Bone marrow (tissue), 2 donors: ENCODE results near the gene GOLGA5.
"Not testable (repeated sequence)": the region's sequence is repeated elsewhere in the genome, so short reads cannot be mapped to it uniquely, and the experiment has no call there.

ENCODE experiments used
- DNase-seq, 2 donors: peaks; one replicate each; lab custom pipeline; 2025; lab: John Stamatoyannopoulos, UW

GOLGA5 gene

GRCh38 chr14:92793709-92794546 lies at the start of gene GOLGA5:
TSS of gene GOLGA5 (plus strand) at chr14:92794305. CDS start at chr14:92797438, 3,133 bp downstream.
- DNase-seq = peak; percentile 86 to 91

GRCh38 chr14:92747701-92748258 lies 46.3 kb upstream of the GOLGA5 start:
- no peak for DNase-seq

GRCh38 chr14:92748259-92749016 lies 45.7 kb upstream of the GOLGA5 start, which contains the start of gene LGMN:
TSS of gene LGMN (minus strand) at chr14:92748627. CDS start at chr14:92732786, 15,841 bp downstream.
- no peak for DNase-seq

GRCh38 chr14:92750222-92750728 lies 43.8 kb upstream of the GOLGA5 start:
- DNase-seq = not testable (repeated sequence)

- no peak for DNase-seq
Observed at GRCh38 chr14:92750994-92751400, 43.1 kb upstream of the GOLGA5 start.

GRCh38 chr14:92751819-92752218 lies 42.3 kb upstream of the GOLGA5 start:
- DNase-seq = no peak

- peak in 1 of 2 donors; percentile 36 for DNase-seq
Observed at GRCh38 chr14:92753250-92753649, 40.9 kb upstream of the GOLGA5 start.

- no peak for DNase-seq
Observed at GRCh38 chr14:92754966-92755365, 39.1 kb upstream of the GOLGA5 start.

- DNase-seq = no peak
Observed at GRCh38 chr14:92755495-92755894, 38.6 kb upstream of the GOLGA5 start.

- no peak for DNase-seq
Observed at GRCh38 chr14:92756446-92756845, 37.7 kb upstream of the GOLGA5 start.

GRCh38 chr14:92759300-92759678 lies 34.8 kb upstream of the GOLGA5 start:
- no peak for DNase-seq

GRCh38 chr14:92759679-92760523 lies 34.2 kb upstream of the GOLGA5 start:
- DNase-seq = no peak

GRCh38 chr14:92760524-92760805 lies 33.6 kb upstream of the GOLGA5 start:
- DNase-seq = no peak

GRCh38 chr14:92763666-92764631 lies 30.2 kb upstream of the GOLGA5 start:
- not testable (repeated sequence) for DNase-seq

GRCh38 chr14:92768236-92768635 lies 25.9 kb upstream of the GOLGA5 start:
- DNase-seq = not testable (repeated sequence)

GRCh38 chr14:92768795-92769194 lies 25.3 kb upstream of the GOLGA5 start:
- DNase-seq = no peak

- DNase-seq = no peak
Observed at GRCh38 chr14:92770484-92770883, 23.6 kb upstream of the GOLGA5 start.

GRCh38 chr14:92774572-92774971 lies 19.5 kb upstream of the GOLGA5 start:
- DNase-seq = no peak

- not testable (repeated sequence) for DNase-seq
Observed at GRCh38 chr14:92775292-92775691, 18.8 kb upstream of the GOLGA5 start.

- not testable (repeated sequence) for DNase-seq
Observed at GRCh38 chr14:92778868-92779565, 15.1 kb upstream of the GOLGA5 start.
